Measurements from ENCODE around the gene HOXD11. TPM values are rescaled to one million over a fixed set of nuclear protein-coding genes. Genes with fewer than 3 reads are reported as not detected.

Gene HOXD11
- total and polyA plus RNA-seq, 2 of the 13 experiments (the other 11 are each of a cell fraction or from before 2014, with no cell fraction given) = not detected

DNA sequence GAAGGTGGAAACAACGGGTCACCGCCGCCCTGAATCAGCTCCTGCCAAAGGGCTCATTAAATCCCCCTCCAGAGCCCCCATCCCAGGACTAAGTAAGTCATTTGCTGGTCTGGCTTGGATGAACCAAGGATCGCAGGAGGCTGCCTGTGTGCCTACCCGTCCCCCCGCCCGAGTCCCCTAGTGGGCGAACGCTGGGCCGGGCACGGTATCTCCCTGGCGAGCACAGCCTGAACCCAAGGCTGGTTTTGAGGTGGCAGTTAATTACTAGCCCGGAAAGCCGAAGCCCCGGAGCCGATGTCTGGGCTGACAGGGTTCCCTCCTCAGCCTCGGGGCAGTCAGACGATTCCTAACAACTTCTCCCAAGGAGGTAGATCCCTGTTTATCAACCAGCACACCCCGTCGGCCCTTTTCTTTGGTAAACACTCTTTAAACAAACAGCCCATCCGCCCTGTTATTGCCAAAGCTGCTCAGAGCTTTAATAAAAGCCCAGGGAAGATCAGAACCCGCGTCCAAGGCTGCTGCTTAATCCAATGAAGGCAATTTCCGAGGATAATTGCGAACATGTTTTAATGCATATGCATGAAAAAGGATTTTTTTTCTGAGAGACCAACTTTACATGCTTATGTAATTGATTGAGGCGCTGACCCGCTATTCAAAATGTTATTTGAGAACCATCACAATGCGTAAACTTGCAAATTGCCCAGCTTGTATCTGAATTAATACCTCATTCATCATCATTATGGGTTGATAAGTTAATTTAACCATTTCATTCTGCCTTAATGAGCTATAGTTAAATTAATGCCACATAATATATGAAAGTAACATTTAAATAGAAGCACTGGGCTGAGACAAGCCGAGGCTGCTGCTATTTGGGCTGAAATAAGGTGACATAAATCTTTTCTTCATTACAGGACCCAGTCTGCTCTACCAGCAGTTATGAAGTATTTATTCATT, 33.9 kb upstream of the HOXD11 start:
- FAIRE-seq (no peak), ATAC-seq (peak; percentile 29; the same call in 2 of the 3 replicates), DNase-seq (ENCODE audit: low spot score) (no peak)
- intact Hi-C loops (cut with micrococcal nuclease; ENCODE audit: unreplicated experiment) = no loop called here
- BruUV-seq (replicated peaks) = no TSS peak
- H3K27ac ChIP-seq (ENCODE audit: extremely low read length, insufficient read depth, low read length) = no peak overlapping the region
- H3K9ac ChIP-seq (ENCODE audit: insufficient read depth, low read depth, low read length) = no peak overlapping the region
- peaks cover 13 to 91% of the 10 kb centered on the region in 2 experiments for H3K27me3 ChIP-seq (ENCODE audit: control insufficient read depth in 1 of 2, insufficient read depth in 2 of 2, low read length in 2 of 2)
- H3K36me3 ChIP-seq (replicated peaks in 1 of 2; ENCODE audit: control insufficient read depth in 1 of 2, insufficient read depth in 2 of 2, low read length in 2 of 2) = no peaks in the 10 kb centered on the region
- ChIA-PET POLR2A (no interaction called here), CTCF (ENCODE audit: low intra/inter-chr PET ratio, low total read pairs) (no interaction called here)
- TF ChIP-seq ZSCAN20 (CRISPR knock-in tag; IDR thresholded peaks at IDR 0.05; ENCODE audit: borderline replicate concordance) (no peak), HIVEP1 (CRISPR knock-in tag; IDR thresholded peaks at IDR 0.05) (peak; percentile 31; the same call in 1 of the 2 replicates)
- TF ChIP-seq, protein P1, sequence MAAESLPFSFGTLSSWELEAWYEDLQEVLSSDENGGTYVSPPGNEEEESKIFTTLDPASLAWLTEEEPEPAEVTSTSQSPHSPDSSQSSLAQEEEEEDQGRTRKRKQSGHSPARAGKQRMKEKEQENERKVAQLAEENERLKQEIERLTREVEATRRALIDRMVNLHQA (CRISPR knock-in tag; IDR thresholded peaks at IDR 0.05) = no peak
- no peaks in the 10 kb centered on the region for H3K9me3 ChIP-seq (ENCODE audit: low read length)
- H3K4me1 ChIP-seq (ENCODE audit: insufficient read depth, low read length) = no peaks in the 10 kb centered on the region
- in situ Hi-C loops (cut with HindIII; ENCODE audit: extremely low pct_ligation_motif_present, low pct_unique_long_range_greater_than_20kb) = no loop called here
- no peaks in the 10 kb centered on the region for H4K20me1 ChIP-seq (ENCODE audit: insufficient read depth, low read length)
- H3K79me2 ChIP-seq (ENCODE audit: insufficient read depth, low read length) = no peaks in the 10 kb centered on the region
- no peak overlapping the region; a peak in 1 of 6 replicates for H3K4me3 ChIP-seq (replicated peaks in 1 of 3; ENCODE audit: insufficient read depth in 1 of 3, low read depth in 2 of 3, low read length in 3 of 3)
- H2AFZ ChIP-seq (ENCODE audit: low read length) = no peak overlapping the region
- 23% methylated on average over 16 of the region's 29 CpGs for WGBS (ENCODE audit: low lambda C conversion rate)
- H3K4me2 ChIP-seq (ENCODE audit: low read depth, low read length) = no peak overlapping the region

DNA sequence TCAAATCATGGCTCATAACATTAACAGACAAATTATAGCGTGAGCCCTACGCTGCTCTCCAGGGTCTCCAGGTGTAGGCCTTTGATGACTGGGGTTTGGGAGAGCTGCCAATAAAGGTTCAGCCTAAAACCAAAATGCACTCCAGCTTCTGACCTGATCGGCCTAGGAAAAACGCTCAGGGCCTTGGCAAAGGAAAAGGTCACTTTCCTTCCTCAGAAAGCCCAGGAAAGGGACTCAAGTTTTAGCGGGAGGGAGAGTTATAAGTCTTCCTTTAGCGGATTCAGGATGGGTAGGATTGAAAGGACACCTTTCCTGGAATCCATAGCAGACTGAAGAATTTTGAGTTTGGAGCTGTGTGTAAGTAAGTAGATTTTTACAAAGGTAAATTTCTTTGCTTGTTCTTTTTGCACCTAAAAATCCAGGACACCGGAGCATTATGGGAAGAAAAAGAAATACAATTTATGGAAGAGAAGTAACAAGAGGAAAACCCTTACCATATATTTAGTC, 32.1 kb upstream of the HOXD11 start:
- in situ Hi-C loops (cut with HindIII; ENCODE audit: extremely low pct_ligation_motif_present, low pct_unique_long_range_greater_than_20kb) (no loop called here), intact Hi-C loops (cut with micrococcal nuclease; ENCODE audit: unreplicated experiment) (no loop called here)
- no peak for DNase-seq (ENCODE audit: low spot score)
- ChIA-PET CTCF (ENCODE audit: low intra/inter-chr PET ratio, low total read pairs) (no interaction called here), POLR2A (no interaction called here)
- Histone ChIP-seq H3K27ac (ENCODE audit: extremely low read length, insufficient read depth, low read length) (no peak overlapping the region), H3K4me3 (replicated peaks in 1 of 3; ENCODE audit: insufficient read depth in 1 of 3, low read depth in 2 of 3, low read length in 3 of 3) (no peak overlapping the region), H2AFZ (ENCODE audit: low read length) (no peak overlapping the region), H3K27me3 (ENCODE audit: control insufficient read depth in 1 of 2, insufficient read depth in 2 of 2, low read length in 2 of 2) (peaks cover 11 to 88% of the 10 kb centered on the region in 2 experiments), H3K4me1 (ENCODE audit: insufficient read depth, low read length) (no peaks in the 10 kb centered on the region), H3K9me3 (ENCODE audit: low read length) (no peaks in the 10 kb centered on the region), H3K4me2 (ENCODE audit: low read depth, low read length) (no peak overlapping the region; the same call in 1 of the 2 replicates), H3K9ac (ENCODE audit: insufficient read depth, low read depth, low read length) (no peak overlapping the region), H4K20me1 (ENCODE audit: insufficient read depth, low read length) (no peaks in the 10 kb centered on the region), H3K36me3 (replicated peaks in 1 of 2; ENCODE audit: control insufficient read depth in 1 of 2, insufficient read depth in 2 of 2, low read length in 2 of 2) (no peaks in the 10 kb centered on the region), H3K79me2 (ENCODE audit: insufficient read depth, low read length) (no peaks in the 10 kb centered on the region)
- TF ChIP-seq ZNF7 (CRISPR knock-in tag; IDR thresholded peaks at IDR 0.05) (no peak), CBX2 (IDR thresholded peaks at IDR 0.05; ENCODE audit: low read depth, low read length) (0 out of 2 replicates have a peak, but pooled peaks have one; percentile 9), CBX2 (CRISPR knock-in tag; IDR thresholded peaks at IDR 0.05; ENCODE audit: low read depth) (no peak)
- 26% methylated on average over 7 of the region's 7 CpGs for WGBS (ENCODE audit: low lambda C conversion rate)
- ATAC-seq = no peak
- no TSS peak for BruUV-seq (replicated peaks)
- FAIRE-seq = no peak
